ENCODE data around the gene PTPRM. TPM values are rescaled to one million over a fixed set of nuclear protein-coding genes. Genes with fewer than 3 reads are reported as not detected.

PTPRM gene
- total RNA-seq, 1 experiment from 2014 or later: 6.2 TPM

DNA sequence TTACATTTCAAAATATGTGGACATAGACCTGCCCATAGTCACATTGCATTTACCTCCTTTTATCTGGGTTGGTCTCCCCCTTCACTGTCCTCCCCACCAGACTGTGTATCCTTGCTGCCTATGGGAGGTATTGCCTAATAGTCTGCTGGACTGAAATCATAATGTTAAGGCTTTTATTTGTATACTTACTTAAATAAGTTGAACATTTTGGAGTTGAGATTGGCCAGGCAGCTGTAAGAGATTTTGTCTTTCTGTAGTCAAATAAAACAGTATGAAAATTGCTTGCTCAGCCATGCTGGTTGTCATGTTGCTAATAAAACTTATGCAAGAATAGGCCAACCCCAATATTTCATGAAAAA lies 280.9 kb downstream of the PTPRM start:
- Histone ChIP-seq H3K79me1 (ENCODE audit: insufficient read depth, low read depth, low read length, poor library complexity, severe bottlenecking) (no peaks in the 10 kb centered on the region), H2BK5ac (ENCODE audit: insufficient read length, low read length) (no peak overlapping the region), H3K23ac (ENCODE audit: insufficient read length, low read depth, low read length) (no peak overlapping the region), H2BK15ac (ENCODE audit: low read depth, low read length) (no peak overlapping the region), H2AK5ac (ENCODE audit: insufficient read length, low read length) (no peak overlapping the region), H3K23me2 (ENCODE audit: insufficient read length, low read depth, low read length, poor library complexity, severe bottlenecking) (no peaks in the 10 kb centered on the region), H3K27me3 (ENCODE audit: insufficient read depth, low read length) (no peaks in the 10 kb centered on the region), H3K4ac (ENCODE audit: low read depth, low read length) (no peak overlapping the region), H4K8ac (replicated peaks; ENCODE audit: insufficient read length, low read depth, low read length) (no peak overlapping the region), H3K56ac (ENCODE audit: insufficient read length, low read depth, low read length) (no peak overlapping the region), H2BK20ac (ENCODE audit: low read depth, low read length, poor library complexity, severe bottlenecking) (no peak overlapping the region), H2BK12ac (ENCODE audit: insufficient read length, low read depth, low read length) (no peak overlapping the region), H2AFZ (ENCODE audit: low read length) (no peak overlapping the region), H4K5ac (ENCODE audit: insufficient read length, low read depth, low read length) (no peak overlapping the region), H3K4me1 (ENCODE audit: insufficient read depth, low read length) (no peaks in the 10 kb centered on the region), H3K9me3 (ENCODE audit: control insufficient read depth, low read depth, low read length) (peaks cover 12% of the 10 kb centered on the region), H3K79me2 (ENCODE audit: insufficient read depth, low read length) (no peaks in the 10 kb centered on the region), H3K4me2 (ENCODE audit: insufficient read depth, insufficient read length, low read length) (no peak overlapping the region), H2BK120ac (ENCODE audit: low read depth, low read length, poor library complexity, severe bottlenecking) (no peak overlapping the region), H3T11ph (ENCODE audit: low read length) (no peak overlapping the region), H3K14ac (ENCODE audit: insufficient read depth, low read length) (no peak overlapping the region), H3K27ac (ENCODE audit: insufficient read length, low read depth, low read length) (no peak overlapping the region), H3K18ac (ENCODE audit: insufficient read length, low read depth, low read length) (no peak overlapping the region), H4K91ac (ENCODE audit: insufficient read length, low read depth, low read length) (no peak overlapping the region), H3K9ac (ENCODE audit: extremely low read depth, insufficient read length, low read length) (no peak overlapping the region), H4K20me1 (ENCODE audit: control insufficient read depth, insufficient read depth, insufficient read length) (no peaks in the 10 kb centered on the region)
- H3K36me3 Mint-ChIP-seq (ENCODE audit: insufficient read depth in 1 of 3, low read depth in 3 of 3): peaks cover 0 to 18% (median 13%) of the 10 kb centered on the region in 3 experiments; a peak in 6 of 7 replicates
- H3K4me3 Mint-ChIP-seq: no peak overlapping the region
- H3K27ac Mint-ChIP-seq: no peak overlapping the region
- no peaks in the 10 kb centered on the region; a peak in 1 of 4 replicates for H3K4me1 Mint-ChIP-seq
- H3K27me3 Mint-ChIP-seq (ENCODE audit: low read depth): no peaks in the 10 kb centered on the region; the same call in none of the 2 replicates
- TF ChIP-seq, protein P1, sequence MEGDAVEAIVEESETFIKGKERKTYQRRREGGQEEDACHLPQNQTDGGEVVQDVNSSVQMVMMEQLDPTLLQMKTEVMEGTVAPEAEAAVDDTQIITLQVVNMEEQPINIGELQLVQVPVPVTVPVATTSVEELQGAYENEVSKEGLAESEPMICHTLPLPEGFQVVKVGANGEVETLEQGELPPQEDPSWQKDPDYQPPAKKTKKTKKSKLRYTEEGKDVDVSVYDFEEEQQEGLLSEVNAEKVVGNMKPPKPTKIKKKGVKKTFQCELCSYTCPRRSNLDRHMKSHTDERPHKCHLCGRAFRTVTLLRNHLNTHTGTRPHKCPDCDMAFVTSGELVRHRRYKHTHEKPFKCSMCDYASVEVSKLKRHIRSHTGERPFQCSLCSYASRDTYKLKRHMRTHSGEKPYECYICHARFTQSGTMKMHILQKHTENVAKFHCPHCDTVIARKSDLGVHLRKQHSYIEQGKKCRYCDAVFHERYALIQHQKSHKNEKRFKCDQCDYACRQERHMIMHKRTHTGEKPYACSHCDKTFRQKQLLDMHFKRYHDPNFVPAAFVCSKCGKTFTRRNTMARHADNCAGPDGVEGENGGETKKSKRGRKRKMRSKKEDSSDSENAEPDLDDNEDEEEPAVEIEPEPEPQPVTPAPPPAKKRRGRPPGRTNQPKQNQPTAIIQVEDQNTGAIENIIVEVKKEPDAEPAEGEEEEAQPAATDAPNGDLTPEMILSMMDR (conservative IDR thresholded peaks at IDR 0.05): no peak
- H3K9me3 Mint-ChIP-seq: peaks cover 20 to 29% of the 10 kb centered on the region in 2 experiments
- no peak for DNase-seq
